Body of pancreas (tissue), 4 donors: ENCODE results near the gene ROR1. TPM values are rescaled to one million over a fixed set of nuclear protein-coding genes. Genes with fewer than 3 reads are reported as not detected.

Experiments used
- ATAC-seq: fragments of 150-250 bp; one replicate; pipeline ENCODE4 v1.9.1; 2016
- DNase-seq, 4 donors: peaks; one replicate each; pipeline ENCODE4 v3.0.0-alpha.2; 2019
- H3K27ac ChIP-seq, 4 donors: fragments of 200-600 bp; sonication (generic); 1 replicate in 3 of 4; 2 replicates in 1 of 4; pipeline versions ENCODE4 v1.5.1 to v1.6.1; 2016 to 2019; ENCODE audit warnings: mild to moderate bottlenecking in 1 of 4, mixed read lengths in 1 of 4, moderate library complexity in 1 of 4
- H3K27me3 ChIP-seq, 2 donors: fragments of 200-600 bp; sonication (generic); one replicate each; pipeline ENCODE4 v1.6.0; 2016; ENCODE audit warnings: mild to moderate bottlenecking in 1 of 2
- H3K36me3 ChIP-seq, 2 donors: fragments of 200-600 bp; sonication (generic); replicated peaks in 1 of 2; 2 replicates each; pipeline ENCODE4 v1.5.1; 2016; ENCODE audit warnings: low read depth in 2 of 2; ENCODE audit not compliant: insufficient read depth in 1 of 2
- H3K4me1 ChIP-seq: fragments of 200-600 bp; sonication (generic); one replicate; pipeline ENCODE4 v1.6.0; 2016
- H3K4me3 ChIP-seq, 2 donors: fragments of 200-600 bp; sonication (generic); 1 replicate in 1 of 2; 2 replicates in 1 of 2; pipeline ENCODE4 v1.5.1; 2016 to 2019
- H3K9me3 ChIP-seq, 3 donors: fragments of 200-600 bp; sonication (generic); 1 replicate in 2 of 3; 2 replicates in 1 of 3; pipeline ENCODE4 v1.5.1; 2016
- POLR2A ChIP-seq, 3 donors: fragments of 450-650 bp; IDR thresholded peaks; one replicate each; pipeline ENCODE4 v1.6.1; 2016; ENCODE audit warnings: antibody characterized with exemption in 3 of 3, mild to moderate bottlenecking in 2 of 3
- WGBS, 2 donors: methylation state at CpG; one replicate each; pipeline ENCODE4 v1.1.5; 2017; 5-methylcytosine and 5-hydroxymethylcytosine counted together
- intact Hi-C: fragments of 100-400 bp; cut with DNase I; formaldehyde crosslinking; loops from one replicate; pipeline ENCODE4 v1.15.1; 2023
- total RNA-seq, 2 donors: library from RNA; depleted of rRNA; stranded (reverse); fragments of >200 nt; gene quantifications; one replicate each; pipeline ENCODE4 v1.1.0, GENCODE V29; 2016
- TF ChIP-seq, protein P1 (sequence below), 7 experiments: fragments of 450-650 bp in 4 of 7; fragments of 200-600 bp in 3 of 7; sonication (generic) in 3 of 7; IDR thresholded peaks; one replicate each; pipeline ENCODE4 v1.5.1; 2016 to 2019; ENCODE audit warnings: antibody characterized with exemption in 7 of 7

The ROR1 gene
- total RNA-seq, 2 donors from 2014 or later: 26.7 to 56.0 TPM

DNA sequence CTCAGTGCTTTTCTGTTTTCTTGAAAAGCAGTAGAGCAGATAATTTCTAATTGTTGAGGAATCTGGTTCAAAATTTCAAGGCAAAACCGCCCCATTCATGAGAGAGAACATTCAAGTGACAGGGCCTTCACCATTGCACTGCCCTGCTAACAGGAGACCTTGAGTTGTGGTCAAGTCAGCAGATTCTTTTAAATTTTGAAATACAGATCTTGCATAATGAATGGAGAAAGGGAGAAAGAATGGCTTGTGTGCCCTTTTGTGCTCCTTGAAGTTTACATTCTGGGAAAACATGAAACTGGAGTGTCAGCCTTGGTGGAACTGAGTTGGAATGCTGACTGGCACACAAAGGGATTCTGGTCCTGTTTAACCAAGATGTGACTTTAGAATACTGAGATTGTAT, 265.1 kb downstream of the ROR1 start:
- WGBS, 2 donors: 88 to 89% methylated on average over 1 of the region's 1 CpG
- peaks cover 37% of the 10 kb centered on the region for H3K4me1 ChIP-seq
- no peaks in the 10 kb centered on the region for H3K9me3 ChIP-seq
- no peak overlapping the region for H3K4me3 ChIP-seq
- H3K36me3 ChIP-seq: no peaks in the 10 kb centered on the region
- no peak for ATAC-seq
- no peak for DNase-seq
- peak overlapping the region in 2 of 4 donors; percentile 2 to 44 for H3K27ac ChIP-seq
- intact Hi-C loops: no loop called here
- H3K27me3 ChIP-seq: no peaks in the 10 kb centered on the region
- TF ChIP-seq, protein P1, sequence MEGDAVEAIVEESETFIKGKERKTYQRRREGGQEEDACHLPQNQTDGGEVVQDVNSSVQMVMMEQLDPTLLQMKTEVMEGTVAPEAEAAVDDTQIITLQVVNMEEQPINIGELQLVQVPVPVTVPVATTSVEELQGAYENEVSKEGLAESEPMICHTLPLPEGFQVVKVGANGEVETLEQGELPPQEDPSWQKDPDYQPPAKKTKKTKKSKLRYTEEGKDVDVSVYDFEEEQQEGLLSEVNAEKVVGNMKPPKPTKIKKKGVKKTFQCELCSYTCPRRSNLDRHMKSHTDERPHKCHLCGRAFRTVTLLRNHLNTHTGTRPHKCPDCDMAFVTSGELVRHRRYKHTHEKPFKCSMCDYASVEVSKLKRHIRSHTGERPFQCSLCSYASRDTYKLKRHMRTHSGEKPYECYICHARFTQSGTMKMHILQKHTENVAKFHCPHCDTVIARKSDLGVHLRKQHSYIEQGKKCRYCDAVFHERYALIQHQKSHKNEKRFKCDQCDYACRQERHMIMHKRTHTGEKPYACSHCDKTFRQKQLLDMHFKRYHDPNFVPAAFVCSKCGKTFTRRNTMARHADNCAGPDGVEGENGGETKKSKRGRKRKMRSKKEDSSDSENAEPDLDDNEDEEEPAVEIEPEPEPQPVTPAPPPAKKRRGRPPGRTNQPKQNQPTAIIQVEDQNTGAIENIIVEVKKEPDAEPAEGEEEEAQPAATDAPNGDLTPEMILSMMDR (IDR thresholded peaks at IDR 0.05): no peak
- TF ChIP-seq POLR2A (IDR thresholded peaks at IDR 0.05): no peak

DNA sequence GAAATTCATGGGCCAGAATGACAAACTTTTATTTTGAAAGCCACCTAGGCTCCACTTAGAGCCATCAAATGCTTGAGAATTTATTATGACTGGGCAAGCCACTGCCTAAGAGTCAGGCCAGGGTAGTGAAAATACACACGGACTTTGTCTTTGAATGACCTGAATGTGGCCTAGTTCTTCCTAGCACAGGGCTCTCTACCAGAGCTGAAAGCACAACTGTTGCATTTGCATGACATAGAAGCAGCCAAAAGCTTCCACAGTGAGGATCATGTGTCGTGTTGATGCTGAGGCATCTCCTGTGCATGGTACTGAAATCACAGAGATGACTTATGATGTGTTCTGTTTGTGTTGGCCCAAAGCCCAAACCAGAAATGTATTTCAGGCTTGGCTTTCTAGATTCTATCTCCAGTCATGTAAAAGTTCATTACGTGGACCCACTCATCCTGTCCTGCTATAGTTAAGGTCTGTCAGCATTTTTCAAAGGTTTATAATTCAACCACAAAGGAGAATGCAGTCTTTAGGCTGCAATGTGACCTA, 265.6 kb downstream of the ROR1 start:
- Histone ChIP-seq H3K36me3 (no peaks in the 10 kb centered on the region), H3K27ac (peak overlapping the region in 3 of 4 donors; percentile 2 to 47 (median 44)), H3K9me3 (no peaks in the 10 kb centered on the region), H3K4me1 (peaks cover 37% of the 10 kb centered on the region), H3K27me3 (no peaks in the 10 kb centered on the region), H3K4me3 (no peak overlapping the region)
- TF ChIP-seq, protein P1 (IDR thresholded peaks at IDR 0.05): no peak
- TF ChIP-seq POLR2A (IDR thresholded peaks at IDR 0.05): no peak
- 41 to 45% methylated on average over 3 of the region's 3 CpGs for WGBS, 2 donors
- ATAC-seq: peak; percentile 12
- intact Hi-C loops: no loop called here
- DNase-seq: peak; percentile 27 to 67 (median 48)

DNA sequence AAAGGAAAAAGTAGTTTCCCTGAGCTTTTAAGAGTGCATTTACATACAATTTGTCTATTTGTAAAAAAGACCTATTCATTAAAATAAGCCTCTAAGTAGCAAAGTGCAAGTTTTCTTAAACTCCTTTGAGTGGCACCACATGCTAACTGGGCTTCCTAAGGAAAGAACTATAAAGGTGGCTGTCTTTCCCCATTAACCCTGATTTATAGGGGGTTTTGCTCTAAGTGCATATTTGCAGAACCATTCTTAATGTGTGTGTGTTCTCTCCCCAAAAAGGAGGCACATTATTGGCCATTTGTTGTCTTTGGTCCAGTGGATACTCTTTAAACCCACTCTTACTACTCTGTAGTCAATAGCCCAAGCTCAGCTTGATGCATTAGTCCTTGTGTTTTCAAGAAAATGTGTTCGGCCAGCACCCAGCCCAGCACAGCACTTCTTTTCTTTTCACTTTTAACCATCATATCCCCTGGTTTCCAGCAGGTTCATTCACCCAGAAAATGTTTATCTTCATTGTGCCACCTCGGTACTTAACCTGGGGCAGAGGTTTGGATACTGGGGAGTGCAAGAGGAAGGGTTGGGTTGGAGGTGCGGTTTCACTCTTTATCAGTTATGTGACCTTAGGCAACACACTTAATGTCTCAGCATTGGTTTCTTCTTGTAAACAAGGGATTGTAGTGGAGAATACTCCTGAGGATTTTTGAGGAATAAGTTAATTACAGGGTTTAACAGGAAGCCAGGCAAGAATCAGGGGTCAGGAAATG, 267.7 kb downstream of the ROR1 start:
- Histone ChIP-seq H3K27me3 (no peaks in the 10 kb centered on the region), H3K4me1 (peaks cover 37% of the 10 kb centered on the region), H3K27ac (peak overlapping the region; percentile 60 to 89 (median 76)), H3K4me3 (no peak overlapping the region), H3K36me3 (no peaks in the 10 kb centered on the region), H3K9me3 (no peaks in the 10 kb centered on the region)
- DNase-seq (no peak), ATAC-seq (no peak)
- intact Hi-C loops: no loop called here
- TF ChIP-seq, protein P1 (IDR thresholded peaks at IDR 0.05): no peak
- WGBS, 2 donors: 79 to 89% methylated on average over 3 of the region's 3 CpGs

DNA sequence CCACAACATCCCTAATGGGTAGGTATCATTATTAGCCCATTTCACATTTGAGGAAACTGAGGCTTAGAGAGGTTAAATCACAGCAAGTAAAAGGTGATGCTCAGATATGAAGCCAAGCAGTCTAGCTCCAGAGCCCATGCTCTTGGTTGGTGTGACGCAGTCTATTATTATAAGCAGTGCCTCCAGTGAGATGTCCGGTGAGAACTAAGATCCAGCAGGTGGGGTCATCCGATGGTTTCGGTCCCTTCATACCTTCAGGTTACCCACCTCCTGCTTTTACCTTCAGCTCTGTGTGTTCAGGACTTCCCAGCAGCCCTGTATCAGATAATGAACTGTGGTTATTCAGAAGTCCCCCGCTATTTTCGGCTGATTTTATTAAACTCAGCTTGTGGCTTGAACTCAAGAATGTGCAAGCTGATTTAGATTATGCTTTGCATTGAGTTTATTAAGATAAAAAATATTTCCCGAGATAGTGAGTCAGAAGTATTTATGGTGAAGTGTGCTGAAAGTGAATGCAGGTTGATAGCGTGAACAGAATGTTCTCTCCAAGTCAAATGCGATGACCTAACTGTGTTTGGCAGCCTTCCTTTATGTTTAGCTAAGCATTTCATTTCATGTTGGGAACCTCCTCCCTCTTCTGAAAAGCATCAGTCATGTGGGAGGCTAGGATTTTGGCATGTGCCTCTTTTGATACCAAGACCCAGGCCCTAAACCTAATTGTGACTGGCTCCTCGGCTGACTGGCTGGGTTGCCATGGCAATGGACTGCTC, 268.7 kb downstream of the ROR1 start:
- no peaks in the 10 kb centered on the region for H3K27me3 ChIP-seq
- H3K4me1 ChIP-seq: peaks cover 37% of the 10 kb centered on the region
- peak; percentile 58 to 83 (median 71) for DNase-seq
- WGBS, 2 donors: 42 to 54% methylated on average over 10 of the region's 10 CpGs
- no peaks in the 10 kb centered on the region for H3K36me3 ChIP-seq
- intact Hi-C loops: no loop called here
- peak overlapping the region; percentile 60 to 89 (median 76) for H3K27ac ChIP-seq
- ATAC-seq: peak; percentile 98
- no peaks in the 10 kb centered on the region for H3K9me3 ChIP-seq
- H3K4me3 ChIP-seq: no peak overlapping the region
- peak in 1 of 3 donors; percentile 15 for TF ChIP-seq POLR2A (IDR thresholded peaks at IDR 0.05)
- TF ChIP-seq, protein P1 (IDR thresholded peaks at IDR 0.05): no peak
